Ascending aorta (tissue), 2 donors: ENCODE results near the gene BLTP3B. TPM values are rescaled to one million over a fixed set of nuclear protein-coding genes. Genes with fewer than 3 reads are reported as not detected.
"Not testable (repeated sequence)": the region's sequence is repeated elsewhere in the genome, so short reads cannot be mapped to it uniquely, and the experiment has no call there.

Experiments
- DNase-seq, 2 donors: peaks; one replicate each; pipeline ENCODE4 v3.0.0-alpha.2; 2019; ENCODE audit warnings: low spot score in 2 of 2
- H3K27ac ChIP-seq, 2 donors: fragments of 200-600 bp; sonication (generic); one replicate each; pipeline ENCODE4 v1.5.1; 2016 to 2017; ENCODE audit warnings: mild to moderate bottlenecking in 1 of 2
- H3K27me3 ChIP-seq: fragments of 200-600 bp; sonication (generic); one replicate; pipeline ENCODE4 v1.5.1; 2017
- H3K36me3 ChIP-seq, 2 donors: fragments of 200-600 bp; sonication (generic); one replicate each; pipeline ENCODE4 v1.5.1; 2016
- H3K4me1 ChIP-seq, 2 donors: fragments of 200-600 bp; sonication (generic); one replicate each; pipeline ENCODE4 v1.5.1; 2016 to 2017; ENCODE audit warnings: mild to moderate bottlenecking in 1 of 2
- H3K4me3 ChIP-seq, 2 donors: fragments of 200-600 bp; sonication (generic); one replicate each; pipeline ENCODE4 v1.5.1; 2016 to 2017; ENCODE audit warnings: mild to moderate bottlenecking in 1 of 2
- H3K9me3 ChIP-seq, 2 donors: fragments of 200-600 bp; sonication (generic); one replicate each; pipeline ENCODE4 v1.5.1; 2016
- CTCF ChIP-seq, 3 experiments: fragments of 200-600 bp in 2 of 3; fragments of 450-650 bp in 1 of 3; sonication (generic) in 2 of 3; IDR thresholded peaks; one replicate each; pipeline ENCODE4 v1.5.1; 2016 to 2019; ENCODE audit warnings: antibody characterized with exemption in 3 of 3, mild to moderate bottlenecking in 1 of 3, moderate library complexity in 1 of 3
- intact Hi-C: fragments of 100-400 bp; cut with DNase I; formaldehyde crosslinking; loops from one replicate; pipeline ENCODE4 v1.15.1; 2023
- total RNA-seq: library from RNA; depleted of rRNA; stranded (reverse); fragments of >200 nt; gene quantifications from one replicate; pipeline ENCODE4 v1.1.0, GENCODE V29; 2016

The BLTP3B gene
- total RNA-seq, 1 donor from 2014 or later: 18.8 TPM

GRCh38 chr12:100187068-100187467 is 44.4 kb upstream of the BLTP3B start:
- Histone ChIP-seq H3K4me3 (no peak overlapping the region), H3K4me1 (peaks cover 0 to 13% of the 10 kb centered on the region in 2 donors), H3K9me3 (no peaks in the 10 kb centered on the region), H3K27me3 (no peaks in the 10 kb centered on the region), H3K27ac (peak overlapping the region in 1 of 2 donors; percentile 1), H3K36me3 (no peaks in the 10 kb centered on the region)
- intact Hi-C loops: no loop called here
- no peak for DNase-seq
- no peak for TF ChIP-seq CTCF (IDR thresholded peaks at IDR 0.05)

GRCh38 chr12:100186071-100186470 is 43.4 kb upstream of the BLTP3B start:
- intact Hi-C loops: no loop called here
- TF ChIP-seq CTCF (IDR thresholded peaks at IDR 0.05): no peak
- H3K27ac ChIP-seq: peak overlapping the region; percentile 63 to 79

GRCh38 chr12:100185361-100185894 is 42.8 kb upstream of the BLTP3B start:
- TF ChIP-seq CTCF (IDR thresholded peaks at IDR 0.05): no peak
- intact Hi-C loops: no loop called here
- no peaks in the 10 kb centered on the region for H3K36me3 ChIP-seq
- H3K27ac ChIP-seq: peak overlapping the region; percentile 63 to 79
- no peaks in the 10 kb centered on the region for H3K27me3 ChIP-seq
- H3K9me3 ChIP-seq: no peaks in the 10 kb centered on the region
- peak overlapping the region; percentile 17 to 28 for H3K4me3 ChIP-seq
- no peak for DNase-seq
- peaks cover 0 to 13% of the 10 kb centered on the region in 2 donors for H3K4me1 ChIP-seq

More at GRCh38 chr12:100186071-100186470, 43.4 kb upstream of the BLTP3B start:
- Histone ChIP-seq H3K36me3 (no peaks in the 10 kb centered on the region), H3K27me3 (no peaks in the 10 kb centered on the region), H3K9me3 (no peaks in the 10 kb centered on the region), H3K4me1 (peaks cover 0 to 13% of the 10 kb centered on the region in 2 donors), H3K4me3 (peak overlapping the region in 1 of 2 donors; percentile 28)
- DNase-seq: no peak

- Histone ChIP-seq H3K36me3 (no peaks in the 10 kb centered on the region), H3K4me3 (no peak overlapping the region), H3K4me1 (peaks cover 0 to 13% of the 10 kb centered on the region in 2 donors), H3K27ac (peak overlapping the region; percentile 63 to 79), H3K9me3 (no peaks in the 10 kb centered on the region), H3K27me3 (no peaks in the 10 kb centered on the region)
- intact Hi-C loops: no loop called here
- no peak for TF ChIP-seq CTCF (IDR thresholded peaks at IDR 0.05)
- DNase-seq: no peak
These were observed 42.0 kb upstream of the BLTP3B start for GRCh38 chr12:100184549-100185145.

GRCh38 chr12:100179252-100179651 is 36.6 kb upstream of the BLTP3B start:
- DNase-seq: no peak
- Histone ChIP-seq H3K9me3 (no peaks in the 10 kb centered on the region), H3K4me3 (no peak overlapping the region), H3K27me3 (no peaks in the 10 kb centered on the region), H3K27ac (no peak overlapping the region), H3K36me3 (no peaks in the 10 kb centered on the region), H3K4me1 (no peaks in the 10 kb centered on the region)
- intact Hi-C loops: no loop called here
- TF ChIP-seq CTCF (IDR thresholded peaks at IDR 0.05): no peak

- H3K36me3 ChIP-seq, H3K9me3 ChIP-seq, intact Hi-C loops, H3K4me3 ChIP-seq, H3K4me1 ChIP-seq, H3K27ac ChIP-seq, H3K27me3 ChIP-seq, DNase-seq: not testable (repeated sequence)
These were observed 33.8 kb upstream of the BLTP3B start for GRCh38 chr12:100176493-100176892.
